Keratinocyte (primary cell): Measurements from ENCODE around the gene PHAF1. TPM values are rescaled to one million over a fixed set of nuclear protein-coding genes. Genes with fewer than 3 reads are reported as not detected.

Experiments used
- DNase-seq: peaks from one replicate; pipeline ENCODE4 v3.0.0-alpha.2; 2011; ENCODE audit warnings: low read depth, missing footprints, low spot score
- FAIRE-seq: peaks from 2 replicates; lab custom pipeline; 2011; peaks lifted over from hg19 to GRCh38; lab: Jason Lieb, UNC
- H2AFZ ChIP-seq: 2 replicates; pipeline ENCODE4 v1.6.0; 2012; ENCODE audit warnings: low read length, control low read depth, inconsistent platforms; ENCODE audit not compliant: control insufficient read depth
- H3K27ac ChIP-seq: 2 replicates; pipeline ENCODE4 v1.5.1; 2011; ENCODE audit warnings: low read length; ENCODE audit not compliant: control insufficient read depth, insufficient read depth
- H3K27me3 ChIP-seq: 3 replicates; pipeline ENCODE4 v1.6.0; 2011; ENCODE audit warnings: low read length; ENCODE audit not compliant: control insufficient read depth, insufficient read depth; ENCODE audit errors: extremely low read depth
- H3K36me3 ChIP-seq, 2 experiments: 2 replicates in 1 of 2; 3 replicates in 1 of 2; pipeline ENCODE4 v1.5.1; 2011; ENCODE audit warnings: low read length in 2 of 2, mild to moderate bottlenecking in 1 of 2; ENCODE audit not compliant: control insufficient read depth in 2 of 2, insufficient read depth in 2 of 2; ENCODE audit errors: extremely low read depth in 1 of 2
- H3K4me1 ChIP-seq: 3 replicates; pipeline ENCODE4 v1.5.1; 2011; ENCODE audit warnings: low read length; ENCODE audit not compliant: control insufficient read depth, insufficient read depth; ENCODE audit errors: extremely low read depth
- H3K4me2 ChIP-seq: 3 replicates; pipeline ENCODE4 v1.6.0; 2011; ENCODE audit warnings: low read depth, low read length; ENCODE audit not compliant: control insufficient read depth, insufficient read depth; ENCODE audit errors: extremely low read depth
- H3K4me3 ChIP-seq, 3 experiments: fragments of 200-600 bp in 1 of 3; sonication (generic) in 1 of 3; 2 replicates in 2 of 3; 3 replicates in 1 of 3; pipeline ENCODE4 v1.5.1; 2011 to 2016; ENCODE audit warnings: low read length in 3 of 3, mild to moderate bottlenecking in 3 of 3, control low read depth in 2 of 3, inconsistent platforms in 1 of 3, low read depth in 1 of 3, mixed read lengths in 1 of 3, mixed run types in 1 of 3, moderate library complexity in 1 of 3; ENCODE audit not compliant: control insufficient read depth in 2 of 3, insufficient read depth in 2 of 3; ENCODE audit errors: extremely low read depth in 1 of 3
- H3K79me2 ChIP-seq: 2 replicates; pipeline ENCODE4 v1.6.0; 2012; ENCODE audit warnings: low read length; ENCODE audit not compliant: control insufficient read depth, insufficient read depth
- H3K9ac ChIP-seq: 3 replicates; pipeline ENCODE4 v1.6.0; 2011; ENCODE audit warnings: low read length; ENCODE audit not compliant: control insufficient read depth, insufficient read depth; ENCODE audit errors: extremely low read depth
- H3K9me1 ChIP-seq: 3 replicates; pipeline ENCODE4 v1.6.0; 2011; ENCODE audit warnings: low read length; ENCODE audit not compliant: control insufficient read depth, insufficient read depth; ENCODE audit errors: extremely low read depth
- H3K9me3 ChIP-seq: 2 replicates; pipeline ENCODE4 v1.5.1; 2012; ENCODE audit warnings: low read depth, low read length; ENCODE audit not compliant: control insufficient read depth
- H4K20me1 ChIP-seq: 3 replicates; pipeline ENCODE4 v1.6.0; 2011; ENCODE audit warnings: low read length; ENCODE audit not compliant: control insufficient read depth, insufficient read depth; ENCODE audit errors: extremely low read depth
- CTCF ChIP-seq, 3 experiments: IDR thresholded peaks in 1 of 3; conservative IDR thresholded peaks in 1 of 3; optimal IDR thresholded peaks in 1 of 3; 2 replicates in 2 of 3; 3 replicates in 1 of 3; pipeline versions ENCODE3 to v1.5.1; 2011; ENCODE audit warnings: low read length in 3 of 3, mild to moderate bottlenecking in 3 of 3, moderate library complexity in 2 of 3, control low read depth in 1 of 3, inconsistent platforms in 1 of 3; ENCODE audit not compliant: insufficient read depth in 2 of 3; ENCODE audit errors: extremely low read depth in 1 of 3
- EZH2 ChIP-seq: IDR thresholded peaks from one replicate; pipeline ENCODE4 v1.6.1; 2012; ENCODE audit warnings: inconsistent platforms, mild to moderate bottlenecking, low read length, moderate library complexity
- dilution Hi-C: fragments of 300-500 bp; cut with MboI; formaldehyde crosslinking; loops from one replicate; pipeline ENCODE4 v1.7.0; 2020; ENCODE audit warnings: low sequenced_read_pairs; ENCODE audit not compliant: extremely low pct_ligation_motif_present
- polyA plus RNA-seq, 5 experiments: library from polyadenylated mRNA; depleted of rRNA in 3 of 5; stranded (reverse) in 3 of 5; stranded (forward) in 1 of 5; unstranded in 1 of 5; fragments of >200 nt; gene quantifications; 1 replicate in 1 of 5; 2 replicates in 3 of 5; 3 replicates in 1 of 5; pipeline versions ENCODE4 v1.2.1 to v1.2.3, GENCODE V29; 2011 to 2012; ENCODE audit warnings: missing spikeins in 2 of 5, low read depth in 1 of 5, low replicate concordance in 1 of 5

Gene PHAF1
- polyA plus RNA-seq, 1 donor (not counting 4 experiments of a cell fraction or from before 2014, with no cell fraction given): 26.7 TPM

GRCh38 chr16:67091906-67092566 lies 17.7 kb upstream of the PHAF1 start:
- H2AFZ ChIP-seq: no peak overlapping the region
- H4K20me1 ChIP-seq: no peaks in the 10 kb centered on the region
- no peaks in the 10 kb centered on the region for H3K27me3 ChIP-seq
- no peak overlapping the region for H3K4me3 ChIP-seq
- no peak overlapping the region for H3K9ac ChIP-seq
- no peak overlapping the region for H3K4me2 ChIP-seq
- dilution Hi-C loops: no loop called here
- no peaks in the 10 kb centered on the region for H3K9me3 ChIP-seq
- no peaks in the 10 kb centered on the region for H3K4me1 ChIP-seq
- H3K9me1 ChIP-seq: peaks cover 2% of the 10 kb centered on the region
- FAIRE-seq: no peak
- peaks cover 4 to 6% of the 10 kb centered on the region in 2 experiments for H3K36me3 ChIP-seq
- no peaks in the 10 kb centered on the region for H3K79me2 ChIP-seq
- H3K27ac ChIP-seq: no peak overlapping the region
- DNase-seq: no peak
- no peak for TF ChIP-seq EZH2

DNA sequence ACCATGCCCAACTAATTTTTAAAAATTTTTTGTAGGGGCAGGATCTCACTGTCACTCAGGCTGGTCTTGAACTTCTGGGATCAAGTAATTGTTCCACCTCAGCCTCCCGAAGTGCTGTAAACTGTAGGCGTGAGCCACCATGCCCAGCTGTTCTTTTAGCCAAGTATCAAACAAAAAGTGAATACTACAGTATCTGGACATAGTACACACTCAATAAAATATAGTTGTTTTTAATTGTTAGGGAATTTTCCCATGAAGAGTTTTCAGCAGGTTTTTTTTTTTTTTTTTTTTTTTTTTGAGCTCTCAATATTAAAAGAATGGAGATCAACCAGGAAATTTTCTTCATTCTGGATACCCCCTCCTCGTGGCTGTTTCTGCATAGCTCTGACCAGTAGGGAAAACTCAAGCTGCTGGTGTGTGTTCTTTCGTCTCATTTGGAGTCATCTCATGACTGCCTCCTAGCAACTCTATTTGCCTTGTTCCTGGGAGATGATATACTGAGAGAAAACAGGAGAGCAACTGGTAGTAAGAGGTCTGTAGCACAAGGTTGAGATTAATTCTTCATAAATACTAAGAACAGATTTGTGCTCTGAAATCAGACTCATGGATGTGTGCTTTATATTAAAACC lies 16.5 kb upstream of the PHAF1 start:
- Histone ChIP-seq H3K4me3 (no peak overlapping the region), H3K36me3 (peaks cover 4 to 6% of the 10 kb centered on the region in 2 experiments), H3K4me2 (no peak overlapping the region), H3K27ac (no peak overlapping the region), H3K27me3 (no peaks in the 10 kb centered on the region), H4K20me1 (no peaks in the 10 kb centered on the region), H3K79me2 (no peaks in the 10 kb centered on the region), H3K4me1 (no peaks in the 10 kb centered on the region), H3K9me3 (no peaks in the 10 kb centered on the region), H2AFZ (no peak overlapping the region), H3K9me1 (peaks cover 2% of the 10 kb centered on the region), H3K9ac (no peak overlapping the region)
- TF ChIP-seq CTCF (optimal IDR thresholded peaks at IDR 0.05 in 1 of 3, IDR thresholded peaks at IDR 0.05 in 1 of 3, conservative IDR thresholded peaks at IDR 0.05 in 1 of 3; ENCODE audit: extremely low read depth in 1 of 3, insufficient read depth in 2 of 3, low read length in 3 of 3): no peak
- dilution Hi-C loops: no loop called here
- DNase-seq (no peak), FAIRE-seq (no peak)
